Right atrium auricular region (tissue), 2 donors: Measurements from ENCODE around the gene CDC45. TPM values are rescaled to one million over a fixed set of nuclear protein-coding genes. Genes with fewer than 3 reads are reported as not detected.
"Not testable (repeated sequence)": the region's sequence is repeated elsewhere in the genome, so short reads cannot be mapped to it uniquely, and the experiment has no call there.

ENCODE experiments used
- DNase-seq: peaks from one replicate; pipeline ENCODE4 v3.0.0-alpha.2; 2019; ENCODE audit warnings: low spot score
- H3K27ac ChIP-seq, 2 donors: fragments of 200-600 bp; sonication (generic); 1 replicate in 1 of 2; 2 replicates in 1 of 2; pipeline ENCODE4 v1.5.1; 2016 to 2019
- H3K27me3 ChIP-seq, 2 donors: fragments of 200-600 bp; sonication (generic); one replicate each; pipeline versions ENCODE4 v1.5.1 to v1.6.0; 2017 to 2019
- H3K36me3 ChIP-seq: fragments of 200-600 bp; sonication (generic); one replicate; pipeline ENCODE4 v1.5.1; 2016
- H3K4me1 ChIP-seq, 2 donors: fragments of 200-600 bp; sonication (generic); one replicate each; pipeline versions ENCODE4 v1.5.1 to v1.6.0; 2017 to 2019
- H3K4me3 ChIP-seq, 2 donors: fragments of 200-600 bp; sonication (generic); 1 replicate in 1 of 2; 2 replicates in 1 of 2; pipeline ENCODE4 v1.5.1; 2017 to 2019; ENCODE audit warnings: mild to moderate bottlenecking in 1 of 2, moderate library complexity in 1 of 2
- H3K9me3 ChIP-seq, 2 donors: fragments of 200-600 bp; sonication (generic); one replicate each; pipeline ENCODE4 v1.5.1; 2019
- CTCF ChIP-seq, 2 donors: fragments of 200-600 bp; sonication (generic); IDR thresholded peaks; one replicate each; pipeline ENCODE4 v1.5.1; 2019; ENCODE audit warnings: antibody characterized with exemption in 2 of 2
- total RNA-seq, 2 donors: library from RNA; depleted of rRNA; stranded (reverse); fragments of >200 nt; gene quantifications; one replicate each; pipeline ENCODE4 v1.1.0, GENCODE V29; 2016

The CDC45 gene
- total RNA-seq, 2 donors from 2014 or later = 3.3 TPM; not detected in 1

- H3K4me1 ChIP-seq = peaks cover 0 to 27% of the 10 kb centered on the region in 2 donors
- no peak for TF ChIP-seq CTCF (IDR thresholded peaks at IDR 0.05)
These were observed 47.4 kb upstream of the CDC45 start, which contains the start of gene MRPL40 for GRCh38 chr22:19432133-19432851. Gene MRPL40, plus strand, starts transcription at chr22:19432545. Its CDS starts 10 bp downstream, at chr22:19432555.

GRCh38 chr22:19434401-19434800 is 45.3 kb upstream of the CDC45 start:
- H3K4me1 ChIP-seq = peaks cover 0 to 27% of the 10 kb centered on the region in 2 donors
- no peak for TF ChIP-seq CTCF (IDR thresholded peaks at IDR 0.05)
- peaks cover 26% of the 10 kb centered on the region for H3K36me3 ChIP-seq

More at GRCh38 chr22:19432133-19432851, 47.4 kb upstream of the CDC45 start, which contains the start of gene MRPL40:
- Histone ChIP-seq H3K4me3 (peak within 1 kb of the TSS; percentile 84 to 92), H3K36me3 (peaks cover 26% of the 10 kb centered on the region), H3K9me3 (no peaks in the 10 kb centered on the region), H3K27me3 (no peaks in the 10 kb centered on the region), H3K27ac (peak within 1 kb of the TSS; percentile 98 to 99)
- DNase-seq = peak; percentile 92

GRCh38 chr22:19434829-19435580 is 44.7 kb upstream of the CDC45 start:
- TF ChIP-seq CTCF (IDR thresholded peaks at IDR 0.05) = no peak

More at GRCh38 chr22:19434401-19434800, 45.3 kb upstream of the CDC45 start:
- DNase-seq = no peak
- Histone ChIP-seq H3K9me3 (no peaks in the 10 kb centered on the region), H3K27me3 (no peaks in the 10 kb centered on the region), H3K27ac (no peak overlapping the region), H3K4me3 (no peak overlapping the region)

GRCh38 chr22:19436444-19437161 is 43.1 kb upstream of the CDC45 start:
- not testable (repeated sequence) for H3K9me3 ChIP-seq, DNase-seq, H3K4me3 ChIP-seq, H3K27ac ChIP-seq, H3K27me3 ChIP-seq
- peaks cover 0 to 12% of the 10 kb centered on the region in 2 donors for H3K4me1 ChIP-seq
- H3K36me3 ChIP-seq = peaks cover 26% of the 10 kb centered on the region

More at GRCh38 chr22:19434829-19435580, 44.7 kb upstream of the CDC45 start:
- peaks cover 0 to 22% of the 10 kb centered on the region in 2 donors for H3K4me1 ChIP-seq
- no peak overlapping the region for H3K4me3 ChIP-seq
- H3K36me3 ChIP-seq = peaks cover 26% of the 10 kb centered on the region
- H3K9me3 ChIP-seq = no peaks in the 10 kb centered on the region
- H3K27ac ChIP-seq = no peak overlapping the region
- DNase-seq = no peak
- no peaks in the 10 kb centered on the region for H3K27me3 ChIP-seq

- TF ChIP-seq CTCF (IDR thresholded peaks at IDR 0.05) = no peak
- H3K4me3 ChIP-seq = no peak overlapping the region
- H3K27me3 ChIP-seq = no peaks in the 10 kb centered on the region
- no peak overlapping the region for H3K27ac ChIP-seq
- H3K4me1 ChIP-seq = peaks cover 0 to 5% of the 10 kb centered on the region in 2 donors
- H3K9me3 ChIP-seq = no peaks in the 10 kb centered on the region
- no peak for DNase-seq
- H3K36me3 ChIP-seq = peaks cover 28% of the 10 kb centered on the region
These were observed 41.4 kb upstream of the CDC45 start for GRCh38 chr22:19438298-19438697.
